Tibial artery (tissue), 4 donors: Measurements from ENCODE around the gene SNIP1.

Experiments
- DNase-seq, 2 donors: peaks; one replicate each; pipeline ENCODE4 v3.0.0-alpha.2; 2019
- H3K27ac ChIP-seq, 2 donors: fragments of 200-600 bp; sonication (generic) in 1 of 2; 1 replicate in 1 of 2; 2 replicates in 1 of 2; pipeline ENCODE4 v1.5.1; 2018 to 2019; ENCODE audit warnings: mild to moderate bottlenecking in 1 of 2
- H3K27me3 ChIP-seq, 2 donors: fragments of 200-600 bp; sonication (generic) in 1 of 2; one replicate each; pipeline versions ENCODE4 v1.5.1 to v1.6.0; 2016 to 2019
- H3K36me3 ChIP-seq, 3 donors: fragments of 200-600 bp; sonication (generic) in 2 of 3; one replicate each; pipeline ENCODE4 v1.5.1; 2016 to 2019; ENCODE audit warnings: mild to moderate bottlenecking in 2 of 3
- H3K4me1 ChIP-seq, 4 donors: fragments of 200-600 bp; sonication (generic) in 2 of 4; 1 replicate in 3 of 4; 2 replicates in 1 of 4; pipeline ENCODE4 v1.5.1; 2016 to 2019
- H3K4me3 ChIP-seq, 2 donors: fragments of 200-600 bp; sonication (generic) in 1 of 2; 1 replicate in 1 of 2; 2 replicates in 1 of 2; pipeline ENCODE4 v1.5.1; 2018 to 2019; ENCODE audit warnings: mild to moderate bottlenecking in 2 of 2
- H3K9me3 ChIP-seq, 3 donors: fragments of 200-600 bp; sonication (generic) in 1 of 3; one replicate each; pipeline ENCODE4 v1.5.1; 2016 to 2019
- intact Hi-C: fragments of 100-400 bp; cut with DNase I; formaldehyde crosslinking; loops from one replicate; pipeline ENCODE4 v1.15.0; 2023; ENCODE audit warnings: low total_unique reads
- TF ChIP-seq, protein P1 (sequence below), 2 experiments: fragments of 200-600 bp in 1 of 2; fragments of 450-650 bp in 1 of 2; IDR thresholded peaks; one replicate each; pipeline ENCODE4 v1.5.1; 2017 to 2019; ENCODE audit warnings: antibody characterized with exemption in 2 of 2, mild to moderate bottlenecking in 1 of 2, moderate library complexity in 1 of 2

SNIP1 gene

DNA sequence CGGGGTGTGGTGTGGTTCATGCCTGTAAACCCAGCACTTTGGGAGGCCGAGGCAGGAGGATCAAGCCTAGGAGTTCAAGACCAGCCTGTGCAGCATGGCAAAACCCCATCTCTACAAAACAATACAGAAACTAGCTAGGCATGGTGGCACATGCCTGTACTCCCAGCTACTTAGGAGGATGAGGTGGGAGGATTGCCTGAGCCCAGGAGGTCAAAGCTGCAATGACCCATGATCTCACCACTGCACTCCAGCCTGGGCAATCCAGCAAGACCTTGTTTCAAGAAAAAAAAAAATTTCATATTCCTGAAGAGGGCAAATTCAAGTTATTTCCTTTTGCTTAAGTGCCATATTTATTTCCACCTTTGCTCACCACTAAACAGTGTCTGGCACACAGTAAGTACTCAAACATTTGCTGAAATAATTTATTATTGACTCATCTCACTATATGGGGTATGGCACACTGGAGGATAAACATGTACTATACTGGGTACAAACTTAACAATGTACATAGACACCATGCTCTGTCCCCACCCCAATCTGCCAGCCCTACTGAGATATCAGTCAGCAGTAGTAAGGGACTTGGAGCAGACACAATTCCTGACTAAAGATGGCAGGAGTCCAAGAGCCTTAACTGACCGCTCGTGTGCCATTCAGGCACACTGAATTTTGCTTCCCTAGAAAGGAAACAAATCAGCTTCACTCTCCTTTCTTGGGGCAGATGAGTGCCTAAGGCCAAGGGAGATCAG lies 55.0 kb downstream of the SNIP1 start:
- no peak overlapping the region for H3K4me3 ChIP-seq
- peak overlapping the region; percentile 21 to 57 for H3K27ac ChIP-seq
- intact Hi-C loops, result no loop called here
- TF ChIP-seq, protein P1, sequence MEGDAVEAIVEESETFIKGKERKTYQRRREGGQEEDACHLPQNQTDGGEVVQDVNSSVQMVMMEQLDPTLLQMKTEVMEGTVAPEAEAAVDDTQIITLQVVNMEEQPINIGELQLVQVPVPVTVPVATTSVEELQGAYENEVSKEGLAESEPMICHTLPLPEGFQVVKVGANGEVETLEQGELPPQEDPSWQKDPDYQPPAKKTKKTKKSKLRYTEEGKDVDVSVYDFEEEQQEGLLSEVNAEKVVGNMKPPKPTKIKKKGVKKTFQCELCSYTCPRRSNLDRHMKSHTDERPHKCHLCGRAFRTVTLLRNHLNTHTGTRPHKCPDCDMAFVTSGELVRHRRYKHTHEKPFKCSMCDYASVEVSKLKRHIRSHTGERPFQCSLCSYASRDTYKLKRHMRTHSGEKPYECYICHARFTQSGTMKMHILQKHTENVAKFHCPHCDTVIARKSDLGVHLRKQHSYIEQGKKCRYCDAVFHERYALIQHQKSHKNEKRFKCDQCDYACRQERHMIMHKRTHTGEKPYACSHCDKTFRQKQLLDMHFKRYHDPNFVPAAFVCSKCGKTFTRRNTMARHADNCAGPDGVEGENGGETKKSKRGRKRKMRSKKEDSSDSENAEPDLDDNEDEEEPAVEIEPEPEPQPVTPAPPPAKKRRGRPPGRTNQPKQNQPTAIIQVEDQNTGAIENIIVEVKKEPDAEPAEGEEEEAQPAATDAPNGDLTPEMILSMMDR (IDR thresholded peaks at IDR 0.05), result no peak
- no peaks in the 10 kb centered on the region for H3K9me3 ChIP-seq
- H3K36me3 ChIP-seq, result peaks cover 21 to 60% (median 27%) of the 10 kb centered on the region in 3 donors
- peaks cover 0 to 16% (median 10%) of the 10 kb centered on the region in 4 donors for H3K4me1 ChIP-seq
- no peaks in the 10 kb centered on the region for H3K27me3 ChIP-seq
- no peak for DNase-seq

DNA sequence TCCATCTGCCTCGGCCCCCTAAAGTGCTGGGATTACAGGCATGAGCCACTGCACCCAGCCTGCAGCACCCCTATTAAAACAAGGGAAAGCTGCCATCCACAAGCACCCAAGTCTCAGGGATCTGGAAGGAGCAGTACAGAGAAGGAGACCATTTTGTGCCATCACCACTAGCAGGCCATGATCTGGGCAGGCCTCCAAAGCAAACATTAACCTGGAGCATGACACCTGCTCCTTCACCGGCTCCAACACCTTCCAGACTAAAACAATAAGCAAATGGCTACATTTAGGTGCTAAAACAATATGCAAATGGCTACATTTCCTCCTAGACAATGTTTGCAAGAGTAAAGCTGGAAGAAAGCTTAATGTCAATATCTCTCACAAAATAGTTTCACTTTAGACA lies 56.3 kb downstream of the SNIP1 start:
- no peak overlapping the region for H3K4me3 ChIP-seq
- no peaks in the 10 kb centered on the region for H3K9me3 ChIP-seq
- TF ChIP-seq, protein P1 (IDR thresholded peaks at IDR 0.05), result no peak
- no peak for DNase-seq
- no peaks in the 10 kb centered on the region for H3K27me3 ChIP-seq
- H3K4me1 ChIP-seq, result peaks cover 0 to 16% (median 10%) of the 10 kb centered on the region in 4 donors
- intact Hi-C loops, result no loop called here
- no peak overlapping the region for H3K27ac ChIP-seq
- H3K36me3 ChIP-seq, result peaks cover 30 to 60% (median 33%) of the 10 kb centered on the region in 3 donors

DNA sequence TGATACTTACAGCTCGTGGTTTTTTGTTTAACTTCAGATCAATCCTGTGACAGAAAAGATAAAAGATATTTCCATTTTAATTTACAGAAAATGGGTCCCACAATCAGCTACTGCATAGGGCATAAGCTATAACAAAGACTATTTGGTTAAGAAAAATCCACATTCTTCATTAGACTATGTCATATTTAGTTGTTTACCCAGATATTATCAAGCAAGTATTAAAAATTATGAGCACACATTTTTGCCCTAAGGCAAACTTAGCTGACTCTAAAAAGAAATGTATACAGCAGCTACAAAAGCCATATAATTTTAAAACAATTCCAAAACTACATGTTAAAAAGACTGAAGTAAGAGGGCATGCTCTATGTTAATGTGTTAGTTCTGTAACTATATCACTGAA lies 58.2 kb downstream of the SNIP1 start:
- Histone ChIP-seq H3K36me3 (peaks cover 28 to 60% (median 32%) of the 10 kb centered on the region in 3 donors), H3K27me3 (no peaks in the 10 kb centered on the region)
- intact Hi-C loops, result no loop called here

DNA sequence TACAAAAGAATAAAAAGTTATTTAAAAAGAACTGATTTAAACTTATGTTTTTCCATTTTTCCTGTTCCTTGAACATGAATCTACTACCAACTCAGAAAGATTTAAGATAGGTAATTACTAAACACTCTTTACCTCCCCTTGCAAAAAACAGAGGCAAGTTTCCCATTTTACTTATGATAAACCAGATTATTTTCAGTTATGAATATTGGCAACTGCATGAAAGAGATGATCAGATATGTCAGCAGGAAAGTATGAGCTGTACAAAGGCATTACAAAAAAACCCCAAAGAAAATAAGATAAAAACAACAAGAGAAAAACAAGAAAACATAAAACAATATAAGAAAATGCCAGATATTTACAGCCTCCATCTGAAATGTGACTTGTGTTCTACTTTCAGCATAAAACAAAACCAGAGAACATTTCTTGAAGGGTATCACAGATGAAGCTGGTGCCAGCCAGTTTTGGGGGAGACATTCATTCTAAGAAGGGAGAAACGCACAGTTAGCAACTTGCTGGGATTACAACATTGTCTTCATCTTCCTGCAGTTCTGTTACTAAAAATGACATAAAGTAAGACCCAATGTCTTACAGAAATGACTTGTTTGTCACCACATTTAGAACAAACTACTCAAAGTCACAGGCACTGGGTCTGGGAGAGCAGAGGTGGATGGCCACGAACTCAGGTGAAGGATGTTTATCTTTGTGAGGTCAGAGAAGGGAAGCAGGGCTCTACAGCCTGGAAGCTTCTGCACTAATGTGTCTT lies 60.6 kb downstream of the SNIP1 start:
- Histone ChIP-seq H3K27me3 (no peaks in the 10 kb centered on the region), H3K4me1 (peaks cover 0 to 4% (median 0%) of the 10 kb centered on the region in 4 donors), H3K27ac (no peak overlapping the region), H3K4me3 (no peak overlapping the region), H3K9me3 (no peaks in the 10 kb centered on the region), H3K36me3 (peaks cover 37 to 71% (median 39%) of the 10 kb centered on the region in 3 donors)
- TF ChIP-seq, protein P1 (IDR thresholded peaks at IDR 0.05), result no peak
- intact Hi-C loops, result no loop called here
- DNase-seq, result no peak

More for the DNA sequence above, 58.2 kb downstream of the SNIP1 start:
- Histone ChIP-seq H3K4me3 (no peak overlapping the region), H3K9me3 (no peaks in the 10 kb centered on the region), H3K27ac (no peak overlapping the region), H3K4me1 (peaks cover 0 to 16% (median 10%) of the 10 kb centered on the region in 4 donors)
- TF ChIP-seq, protein P1 (IDR thresholded peaks at IDR 0.05), result no peak
- DNase-seq, result no peak

DNA sequence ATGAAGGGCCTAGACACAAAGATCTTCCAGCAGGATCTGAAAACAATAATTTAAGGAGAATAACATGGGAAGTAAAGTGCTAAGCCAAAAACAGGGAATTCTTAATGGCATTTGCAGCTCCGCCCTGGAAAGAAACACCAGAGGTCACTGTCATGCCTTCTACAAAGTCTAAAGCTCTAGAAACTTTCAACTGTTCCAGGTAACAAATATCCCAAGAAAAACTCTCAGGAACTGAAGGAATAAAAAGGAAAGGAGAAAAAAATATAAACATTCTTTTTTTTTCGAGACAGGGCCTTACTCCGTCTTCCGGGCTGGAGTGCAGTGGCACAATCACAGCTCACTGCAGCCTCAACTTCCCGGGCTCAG lies 66.5 kb downstream of the SNIP1 start:
- peaks cover 0 to 46% (median 40%) of the 10 kb centered on the region in 4 donors for H3K4me1 ChIP-seq
- H3K36me3 ChIP-seq, result peaks cover 25 to 62% (median 47%) of the 10 kb centered on the region in 3 donors
- TF ChIP-seq, protein P1 (IDR thresholded peaks at IDR 0.05), result no peak
- no peak overlapping the region for H3K4me3 ChIP-seq
- H3K27ac ChIP-seq, result peak overlapping the region; percentile 74 to 75
- intact Hi-C loops, result loop anchor here (2.0 kb wide), 1 partner anchor 33 kb away; no protein-coding TSS in a partner anchor
- DNase-seq, result no peak
- no peaks in the 10 kb centered on the region for H3K9me3 ChIP-seq
- no peaks in the 10 kb centered on the region for H3K27me3 ChIP-seq
